ENCODE measurements around the gene DCTN3. TPM values are rescaled to one million over a fixed set of nuclear protein-coding genes. Genes with fewer than 3 reads are reported as not detected.

The DCTN3 gene
- polyA plus RNA-seq, 3 donors = 120 to 174 (median 143) TPM

DNA sequence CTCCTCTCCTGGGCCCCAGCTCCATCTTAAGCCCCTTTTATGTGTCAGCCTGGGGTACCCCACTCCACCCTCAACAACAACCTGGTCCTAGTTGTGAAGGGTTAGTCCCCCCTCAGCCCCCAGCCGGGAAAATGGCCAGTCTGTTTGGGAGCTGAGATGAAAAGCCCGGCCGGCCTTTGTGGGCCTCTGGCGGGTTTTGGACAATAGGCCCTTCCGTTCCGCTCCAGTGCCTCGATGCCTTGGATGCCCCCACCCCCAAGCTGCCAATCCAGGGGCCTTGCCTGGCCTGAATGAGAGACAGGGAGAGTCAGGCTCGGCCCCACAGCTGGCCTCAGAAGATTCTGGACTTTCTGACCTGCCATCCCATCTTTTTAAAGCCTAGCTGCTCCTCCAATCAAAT lies 39.9 kb downstream of the DCTN3 start:
- H3K9ac ChIP-seq (ENCODE audit: insufficient read depth, low read length, poor library complexity, severe bottlenecking) = no peak overlapping the region
- TF ChIP-seq, protein P1, sequence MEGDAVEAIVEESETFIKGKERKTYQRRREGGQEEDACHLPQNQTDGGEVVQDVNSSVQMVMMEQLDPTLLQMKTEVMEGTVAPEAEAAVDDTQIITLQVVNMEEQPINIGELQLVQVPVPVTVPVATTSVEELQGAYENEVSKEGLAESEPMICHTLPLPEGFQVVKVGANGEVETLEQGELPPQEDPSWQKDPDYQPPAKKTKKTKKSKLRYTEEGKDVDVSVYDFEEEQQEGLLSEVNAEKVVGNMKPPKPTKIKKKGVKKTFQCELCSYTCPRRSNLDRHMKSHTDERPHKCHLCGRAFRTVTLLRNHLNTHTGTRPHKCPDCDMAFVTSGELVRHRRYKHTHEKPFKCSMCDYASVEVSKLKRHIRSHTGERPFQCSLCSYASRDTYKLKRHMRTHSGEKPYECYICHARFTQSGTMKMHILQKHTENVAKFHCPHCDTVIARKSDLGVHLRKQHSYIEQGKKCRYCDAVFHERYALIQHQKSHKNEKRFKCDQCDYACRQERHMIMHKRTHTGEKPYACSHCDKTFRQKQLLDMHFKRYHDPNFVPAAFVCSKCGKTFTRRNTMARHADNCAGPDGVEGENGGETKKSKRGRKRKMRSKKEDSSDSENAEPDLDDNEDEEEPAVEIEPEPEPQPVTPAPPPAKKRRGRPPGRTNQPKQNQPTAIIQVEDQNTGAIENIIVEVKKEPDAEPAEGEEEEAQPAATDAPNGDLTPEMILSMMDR (IDR thresholded peaks at IDR 0.05) = no peak
- Mint-ChIP-seq H3K27ac (no peak overlapping the region), H3K4me3 (peak overlapping the region in 1 of 2 donors; percentile 68), H3K9me3 (peaks cover 0 to 7% (median 2%) of the 10 kb centered on the region in 7 donors), H3K27me3 (ENCODE audit: low read depth in 3 of 3) (peaks cover 65 to 81% (median 71%) of the 10 kb centered on the region in 3 donors), H3K36me3 (peaks cover 0 to 1% of the 10 kb centered on the region in 2 donors), H3K4me1 (peaks cover 2% of the 10 kb centered on the region)
- no peaks in the 10 kb centered on the region for H4K20me1 ChIP-seq (ENCODE audit: insufficient read depth, low read length)
- WGBS (ENCODE audit: insufficient coverage) = 66% methylated on average over 7 of the region's 8 CpGs
- H3K4me3 ChIP-seq (replicated peaks in 1 of 3; ENCODE audit: low read depth in 2 of 3, low read length in 3 of 3) = no peak overlapping the region
- H3K27me3 ChIP-seq (ENCODE audit: control insufficient read depth in 2 of 2, insufficient read depth in 2 of 2, low read length in 2 of 2) = peaks cover 36 to 83% of the 10 kb centered on the region in 2 donors
- no peak overlapping the region for H3K27ac ChIP-seq (ENCODE audit: low read depth in 1 of 2, low read length in 2 of 2)
- H2AFZ ChIP-seq (ENCODE audit: insufficient read depth, low read depth, low read length, poor library complexity, severe bottlenecking) = no peak overlapping the region
- no peaks in the 10 kb centered on the region for H3K36me3 ChIP-seq (replicated peaks in 1 of 2; ENCODE audit: control insufficient read depth in 1 of 2, insufficient read depth in 2 of 2, low read length in 2 of 2)
- no peak overlapping the region for H3K4me2 ChIP-seq (replicated peaks; ENCODE audit: extremely low read depth, low read length, poor library complexity, severe bottlenecking)
- DNase-seq = no peak
- H3K79me2 ChIP-seq (ENCODE audit: insufficient read depth, low read length) = no peaks in the 10 kb centered on the region
- no peaks in the 10 kb centered on the region for H3K4me1 ChIP-seq (ENCODE audit: control insufficient read depth in 1 of 2, insufficient read depth in 2 of 2, low read length in 2 of 2)
- H3K9me3 ChIP-seq (replicated peaks in 1 of 2; ENCODE audit: control insufficient read depth in 1 of 2, insufficient read depth in 1 of 2, low read length in 2 of 2) = peaks cover 0 to 24% of the 10 kb centered on the region in 2 donors
- intact Hi-C loops (cut with micrococcal nuclease) = no loop called here

DNA sequence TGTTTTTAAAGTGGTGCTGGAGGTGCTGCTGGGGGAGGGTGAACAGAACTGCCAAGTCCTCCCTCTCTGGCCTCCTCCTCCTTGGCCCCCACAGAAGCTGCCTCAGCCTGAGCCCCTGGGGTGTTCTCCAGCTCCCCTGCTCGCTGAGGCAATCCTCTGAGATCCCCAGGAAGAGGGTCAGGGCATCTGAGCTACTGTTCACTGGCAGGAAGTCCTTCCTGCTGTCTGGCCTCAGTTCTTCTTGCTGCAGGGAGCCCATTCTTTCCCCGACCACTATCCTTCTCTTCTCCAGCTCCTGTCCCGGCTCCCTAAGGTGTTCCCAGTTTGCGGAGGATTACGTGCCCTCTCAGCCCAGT lies 40.5 kb downstream of the DCTN3 start:
- H4K20me1 ChIP-seq (ENCODE audit: insufficient read depth, low read length) = no peaks in the 10 kb centered on the region
- no peak overlapping the region for H3K4me3 ChIP-seq (replicated peaks in 1 of 3; ENCODE audit: low read depth in 2 of 3, low read length in 3 of 3)
- peaks cover 2% of the 10 kb centered on the region for H3K4me1 Mint-ChIP-seq
- H3K79me2 ChIP-seq (ENCODE audit: insufficient read depth, low read length) = no peaks in the 10 kb centered on the region
- H3K9ac ChIP-seq (ENCODE audit: insufficient read depth, low read length, poor library complexity, severe bottlenecking) = no peak overlapping the region
- H3K4me3 Mint-ChIP-seq = peak overlapping the region in 1 of 2 donors; percentile 68
- H3K27ac Mint-ChIP-seq = no peak overlapping the region
- H3K4me1 ChIP-seq (ENCODE audit: control insufficient read depth in 1 of 2, insufficient read depth in 2 of 2, low read length in 2 of 2) = no peaks in the 10 kb centered on the region
- H3K27ac ChIP-seq (ENCODE audit: low read depth in 1 of 2, low read length in 2 of 2) = no peak overlapping the region
- TF ChIP-seq, protein P1 (IDR thresholded peaks at IDR 0.05) = no peak
- peaks cover 0 to 24% of the 10 kb centered on the region in 2 donors for H3K9me3 ChIP-seq (replicated peaks in 1 of 2; ENCODE audit: control insufficient read depth in 1 of 2, insufficient read depth in 1 of 2, low read length in 2 of 2)
- peaks cover 63 to 81% (median 69%) of the 10 kb centered on the region in 3 donors for H3K27me3 Mint-ChIP-seq (ENCODE audit: low read depth in 3 of 3)
- H3K36me3 Mint-ChIP-seq = peaks cover 0 to 1% of the 10 kb centered on the region in 2 donors
- intact Hi-C loops (cut with micrococcal nuclease) = no loop called here
- H3K27me3 ChIP-seq (ENCODE audit: control insufficient read depth in 2 of 2, insufficient read depth in 2 of 2, low read length in 2 of 2) = peaks cover 33 to 79% of the 10 kb centered on the region in 2 donors
- H3K9me3 Mint-ChIP-seq = peaks cover 0 to 7% (median 2%) of the 10 kb centered on the region in 7 donors
- H2AFZ ChIP-seq (ENCODE audit: insufficient read depth, low read depth, low read length, poor library complexity, severe bottlenecking) = no peak overlapping the region
- no peak overlapping the region for H3K4me2 ChIP-seq (replicated peaks; ENCODE audit: extremely low read depth, low read length, poor library complexity, severe bottlenecking)
- no peak for DNase-seq
- WGBS (ENCODE audit: insufficient coverage) = 76% methylated on average over 5 of the region's 5 CpGs
- H3K36me3 ChIP-seq (replicated peaks in 1 of 2; ENCODE audit: control insufficient read depth in 1 of 2, insufficient read depth in 2 of 2, low read length in 2 of 2) = no peaks in the 10 kb centered on the region

All from CD14-positive monocyte (primary cell).